Fibroblast of the aortic adventitia (primary cell): ENCODE results near the gene ATG10. TPM values are rescaled to one million over a fixed set of nuclear protein-coding genes. Genes with fewer than 3 reads are reported as not detected.

ENCODE experiments used
- DNase-seq: peaks from one replicate; pipeline ENCODE4 v3.0.0-alpha.2; 2010; ENCODE audit warnings: low read depth
- H3K4me3 ChIP-seq: 2 replicates; pipeline ENCODE4 v1.5.1; 2011; ENCODE audit warnings: low read depth, mild to moderate bottlenecking, control low read depth, low read length, moderate library complexity
- total RNA-seq: library from RNA; depleted of rRNA; stranded (reverse); fragments of >200 nt; gene quantifications from 2 replicates; pipeline ENCODE4 v1.2.3, GENCODE V29; 2012; ENCODE audit warnings: low replicate concordance
- TF ChIP-seq, protein P1 (sequence below): IDR thresholded peaks from 2 replicates; pipeline ENCODE4 v1.5.1; 2011; ENCODE audit warnings: mild to moderate bottlenecking, low read length, control low read depth, inconsistent platforms; ENCODE audit not compliant: insufficient read depth

The ATG10 gene
- total RNA-seq, 1 donor, result 8.8 TPM

DNA sequence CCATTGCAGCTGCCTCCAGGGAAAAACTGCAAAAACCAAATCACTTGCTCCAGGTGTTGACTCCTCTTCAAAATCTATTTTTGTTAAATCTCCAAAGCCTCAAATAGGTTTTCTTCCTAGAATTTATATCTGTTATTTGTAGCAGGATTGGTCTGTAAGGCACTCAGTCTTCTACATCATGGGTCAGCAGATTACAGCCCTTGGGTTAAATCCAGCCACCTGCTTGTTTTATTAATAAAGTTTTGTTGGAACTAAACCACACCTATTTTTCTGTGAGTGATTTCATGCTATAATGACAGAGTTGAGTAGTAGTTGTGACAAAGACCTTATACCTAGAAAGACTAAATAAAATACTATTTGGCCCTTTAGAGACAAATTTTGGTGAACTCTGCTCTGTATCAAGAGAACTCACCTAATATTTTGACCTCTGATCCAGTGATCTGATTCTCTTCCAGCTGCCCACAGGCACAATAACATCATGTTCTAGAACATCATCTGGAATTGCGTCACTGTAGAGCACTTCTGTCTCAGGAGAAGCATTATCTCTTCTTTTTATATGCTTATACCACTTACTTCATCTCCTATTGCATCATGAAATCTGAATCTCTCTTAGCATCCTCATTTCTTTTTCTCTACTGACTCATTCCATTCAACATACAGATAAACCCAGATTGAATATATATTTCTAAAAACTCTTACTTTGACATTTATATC lies 176.2 kb downstream of the ATG10 start:
- H3K4me3 ChIP-seq, result no peak overlapping the region
- TF ChIP-seq, protein P1, sequence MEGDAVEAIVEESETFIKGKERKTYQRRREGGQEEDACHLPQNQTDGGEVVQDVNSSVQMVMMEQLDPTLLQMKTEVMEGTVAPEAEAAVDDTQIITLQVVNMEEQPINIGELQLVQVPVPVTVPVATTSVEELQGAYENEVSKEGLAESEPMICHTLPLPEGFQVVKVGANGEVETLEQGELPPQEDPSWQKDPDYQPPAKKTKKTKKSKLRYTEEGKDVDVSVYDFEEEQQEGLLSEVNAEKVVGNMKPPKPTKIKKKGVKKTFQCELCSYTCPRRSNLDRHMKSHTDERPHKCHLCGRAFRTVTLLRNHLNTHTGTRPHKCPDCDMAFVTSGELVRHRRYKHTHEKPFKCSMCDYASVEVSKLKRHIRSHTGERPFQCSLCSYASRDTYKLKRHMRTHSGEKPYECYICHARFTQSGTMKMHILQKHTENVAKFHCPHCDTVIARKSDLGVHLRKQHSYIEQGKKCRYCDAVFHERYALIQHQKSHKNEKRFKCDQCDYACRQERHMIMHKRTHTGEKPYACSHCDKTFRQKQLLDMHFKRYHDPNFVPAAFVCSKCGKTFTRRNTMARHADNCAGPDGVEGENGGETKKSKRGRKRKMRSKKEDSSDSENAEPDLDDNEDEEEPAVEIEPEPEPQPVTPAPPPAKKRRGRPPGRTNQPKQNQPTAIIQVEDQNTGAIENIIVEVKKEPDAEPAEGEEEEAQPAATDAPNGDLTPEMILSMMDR, result no peak
- peak; percentile 63 for DNase-seq

DNA sequence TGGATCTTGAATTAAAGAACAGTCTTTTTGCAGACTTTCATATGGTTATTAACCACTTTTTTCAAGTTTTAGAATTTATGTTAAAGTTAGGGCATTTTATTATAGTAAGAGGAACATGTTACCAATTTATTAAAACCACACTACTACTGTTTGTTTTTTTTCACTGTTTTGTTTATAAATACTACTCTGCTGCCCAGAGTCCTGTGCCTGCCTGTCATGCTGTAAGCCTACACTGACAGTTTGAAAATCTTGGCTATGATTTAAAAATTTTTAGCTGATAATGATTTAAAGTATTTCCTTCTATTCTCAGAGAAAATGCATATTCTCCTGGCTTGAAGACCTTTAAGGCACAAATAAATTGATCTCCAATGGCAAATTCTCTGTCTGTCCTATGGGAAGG lies 177.6 kb downstream of the ATG10 start:
- TF ChIP-seq, protein P1, result no peak
- no peak overlapping the region for H3K4me3 ChIP-seq
- no peak for DNase-seq

DNA sequence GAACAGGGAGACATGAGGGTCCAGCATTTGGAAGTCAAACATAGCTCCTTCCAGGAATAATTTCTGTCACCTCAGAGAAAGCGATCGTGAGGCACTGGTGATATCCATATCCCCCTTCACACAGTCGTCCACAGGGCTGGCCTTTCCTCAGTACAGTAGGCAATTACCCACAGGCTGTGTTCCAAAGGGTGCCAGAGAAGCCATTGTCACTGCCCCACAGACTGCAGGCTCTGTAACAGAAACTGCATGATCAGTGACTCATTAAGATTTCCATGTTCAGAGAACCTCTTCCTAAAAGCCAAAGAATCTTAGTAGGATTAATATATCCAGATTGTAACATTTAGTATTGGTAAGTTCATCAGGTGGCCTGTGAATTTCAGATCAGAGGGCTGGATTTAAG lies 178.7 kb downstream of the ATG10 start:
- no peak overlapping the region for H3K4me3 ChIP-seq
- DNase-seq, result no peak
- TF ChIP-seq, protein P1, result no peak

DNA sequence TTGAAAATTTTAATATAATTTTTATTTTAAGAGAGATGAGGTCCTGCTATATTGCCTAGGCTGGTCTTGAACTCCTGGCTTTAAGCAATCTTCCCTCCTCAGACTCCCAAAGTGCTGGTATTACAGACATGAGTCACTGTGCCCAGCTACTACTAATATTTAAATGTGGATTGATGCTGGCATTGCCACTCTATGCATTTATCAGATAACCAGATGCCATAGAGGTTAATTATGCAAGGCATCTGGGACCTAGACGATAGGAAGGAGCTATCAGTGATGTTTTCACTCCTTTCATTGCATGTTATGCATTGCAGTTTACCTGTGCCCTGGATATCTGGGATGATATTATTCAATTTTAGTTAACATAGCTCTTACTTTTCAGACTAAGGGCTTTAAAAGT lies 179.4 kb downstream of the ATG10 start:
- no peak overlapping the region for H3K4me3 ChIP-seq
- TF ChIP-seq, protein P1, result no peak

DNA sequence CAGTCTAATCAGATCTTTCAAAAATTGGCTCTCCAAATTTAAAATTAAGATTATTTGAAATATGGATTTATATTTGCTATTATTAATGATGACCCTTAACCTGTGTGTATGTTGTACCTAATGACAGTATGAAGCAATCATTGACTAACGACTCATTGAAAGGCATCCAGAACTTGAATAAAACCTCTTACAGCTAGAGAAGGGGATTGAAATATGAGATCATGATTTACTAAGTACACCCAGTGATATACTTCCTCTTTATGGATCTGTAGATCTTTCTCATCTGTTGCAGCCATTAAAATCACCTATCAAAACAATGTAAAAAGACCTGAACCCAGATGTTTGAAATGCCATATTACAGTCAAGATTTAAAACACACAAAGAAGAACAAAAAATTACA lies 179.8 kb downstream of the ATG10 start:
- DNase-seq, result no peak
- H3K4me3 ChIP-seq, result no peak overlapping the region
- TF ChIP-seq, protein P1, result no peak

More for the DNA sequence above, 179.4 kb downstream of the ATG10 start:
- DNase-seq, result no peak

DNA sequence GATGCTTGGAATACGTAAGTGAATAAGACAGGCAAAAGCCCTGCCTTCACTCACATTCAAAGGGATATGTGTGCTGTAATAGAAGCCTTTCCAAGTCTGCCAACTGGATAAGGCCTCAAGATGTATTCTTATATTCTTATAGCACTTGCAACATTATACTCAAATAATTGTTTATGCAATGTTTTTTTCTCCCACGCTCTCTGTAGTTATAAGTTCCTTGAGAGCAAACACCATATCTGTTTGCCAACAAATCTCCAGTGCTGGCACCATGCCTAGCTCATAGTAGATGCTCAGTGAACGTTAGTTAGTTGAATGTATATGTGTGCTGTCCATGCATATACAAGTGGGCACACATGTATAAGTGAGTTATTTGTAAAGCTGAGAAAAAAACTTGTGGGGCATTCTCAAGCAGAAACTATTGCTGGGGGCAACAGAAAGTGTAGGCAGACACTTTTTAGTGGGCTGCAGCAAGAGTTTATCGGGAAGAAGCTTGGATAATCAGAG lies 181.2 kb downstream of the ATG10 start:
- no peak overlapping the region for H3K4me3 ChIP-seq
- DNase-seq, result no peak
- TF ChIP-seq, protein P1, result no peak
